H9 (cell line): ENCODE results near the gene TMEM140. TPM values are rescaled to one million over a fixed set of nuclear protein-coding genes. Genes with fewer than 3 reads are reported as not detected.
A peak's percentile ranks its signal among the peaks of the same experiment; 100 is the strongest.

Experiments
- DNase-seq: peaks from one replicate; pipeline ENCODE4 v3.0.0-alpha.2; 2017
- H2AFZ ChIP-seq: one replicate; pipeline ENCODE4 v1.6.1; 2013; ENCODE audit warnings: mild to moderate bottlenecking, low read length, control low read depth, moderate library complexity
- H2AK5ac ChIP-seq: 2 replicates; pipeline ENCODE4 v1.6.1; 2013; ENCODE audit warnings: low read length, control low read depth, mixed read lengths; ENCODE audit not compliant: insufficient read length
- H2BK120ac ChIP-seq: one replicate; pipeline ENCODE4 v1.6.1; 2013; ENCODE audit warnings: low read depth, mild to moderate bottlenecking, low read length, control low read depth, inconsistent platforms; ENCODE audit not compliant: poor library complexity, severe bottlenecking
- H2BK12ac ChIP-seq: 2 replicates; pipeline ENCODE4 v1.6.1; 2013; ENCODE audit warnings: low read length, control low read depth, mixed read lengths, low read depth; ENCODE audit not compliant: insufficient read length
- H2BK15ac ChIP-seq: 2 replicates; pipeline ENCODE4 v1.6.1; 2013; ENCODE audit warnings: low read depth, low read length, control low read depth
- H2BK20ac ChIP-seq: one replicate; pipeline ENCODE4 v1.6.1; 2013; ENCODE audit warnings: low read depth, mild to moderate bottlenecking, low read length, control low read depth, inconsistent platforms; ENCODE audit not compliant: poor library complexity, severe bottlenecking
- H2BK5ac ChIP-seq: 2 replicates; pipeline ENCODE4 v1.6.1; 2013; ENCODE audit warnings: low read length, control low read depth, mixed read lengths; ENCODE audit not compliant: insufficient read length
- H3K14ac ChIP-seq: 2 replicates; pipeline ENCODE4 v1.6.1; 2013; ENCODE audit warnings: low read length, control low read depth; ENCODE audit not compliant: insufficient read depth
- H3K18ac ChIP-seq: 2 replicates; pipeline ENCODE4 v1.6.1; 2013; ENCODE audit warnings: low read depth, mild to moderate bottlenecking, mixed read lengths, low read length, control low read depth; ENCODE audit not compliant: insufficient read length
- H3K23ac ChIP-seq: 2 replicates; pipeline ENCODE4 v1.6.1; 2013; ENCODE audit warnings: low read length, control low read depth, mixed read lengths, low read depth; ENCODE audit not compliant: insufficient read length
- H3K23me2 ChIP-seq: 2 replicates; pipeline ENCODE4 v1.6.1; 2013; ENCODE audit warnings: low read depth, mild to moderate bottlenecking, mixed read lengths, low read length, control low read depth; ENCODE audit not compliant: insufficient read length, poor library complexity, severe bottlenecking
- H3K27ac ChIP-seq: 2 replicates; pipeline ENCODE4 v1.5.1; 2013; ENCODE audit warnings: low read length, control low read depth, mixed read lengths, low read depth; ENCODE audit not compliant: insufficient read length
- H3K27me3 ChIP-seq: 2 replicates; pipeline ENCODE4 v1.6.1; 2013; ENCODE audit warnings: low read length, control low read depth, inconsistent platforms; ENCODE audit not compliant: insufficient read depth
- H3K4ac ChIP-seq: 2 replicates; pipeline ENCODE4 v1.6.1; 2013; ENCODE audit warnings: low read depth, mild to moderate bottlenecking, control low read depth, inconsistent platforms, low read length, moderate library complexity
- H3K4me1 ChIP-seq: 2 replicates; pipeline ENCODE4 v1.6.1; 2013; ENCODE audit warnings: low read length, control low read depth, inconsistent platforms; ENCODE audit not compliant: insufficient read depth
- H3K4me2 ChIP-seq: 2 replicates; pipeline ENCODE4 v1.6.1; 2013; ENCODE audit warnings: low read length, control low read depth, mixed read lengths; ENCODE audit not compliant: insufficient read length, insufficient read depth
- H3K56ac ChIP-seq: 2 replicates; pipeline ENCODE4 v1.6.1; 2013; ENCODE audit warnings: low read depth, mild to moderate bottlenecking, mixed read lengths, low read length, control low read depth; ENCODE audit not compliant: insufficient read length
- H3K79me1 ChIP-seq: 2 replicates; pipeline ENCODE4 v1.6.1; 2013; ENCODE audit warnings: low read depth, mild to moderate bottlenecking, moderate library complexity, low read length, control low read depth, inconsistent platforms; ENCODE audit not compliant: insufficient read depth, poor library complexity, severe bottlenecking
- H3K79me2 ChIP-seq: 2 replicates; pipeline ENCODE4 v1.6.1; 2013; ENCODE audit warnings: low read length, control low read depth, inconsistent platforms; ENCODE audit not compliant: insufficient read depth
- H3K9ac ChIP-seq: 2 replicates; pipeline ENCODE4 v1.6.1; 2013; ENCODE audit warnings: low read length, control low read depth, mixed read lengths; ENCODE audit not compliant: insufficient read length; ENCODE audit errors: extremely low read depth
- H3K9me3 ChIP-seq: one replicate; pipeline ENCODE4 v1.6.1; 2013; ENCODE audit warnings: low read depth, low read length, inconsistent platforms; ENCODE audit not compliant: control insufficient read depth
- H3T11ph ChIP-seq: one replicate; pipeline ENCODE4 v1.6.1; 2013; ENCODE audit warnings: mild to moderate bottlenecking, low read length, control low read depth, inconsistent platforms
- H4K20me1 ChIP-seq: one replicate; pipeline ENCODE4 v1.6.1; 2013; ENCODE audit not compliant: control insufficient read depth, insufficient read length, insufficient read depth
- H4K5ac ChIP-seq: 2 replicates; pipeline ENCODE4 v1.6.1; 2013; ENCODE audit warnings: low read depth, mild to moderate bottlenecking, mixed read lengths, low read length, control low read depth; ENCODE audit not compliant: insufficient read length
- H4K8ac ChIP-seq: replicated peaks from 2 replicates; pipeline ENCODE4 v1.6.1; 2013; ENCODE audit warnings: low read length, control low read depth, mixed read lengths, low read depth; ENCODE audit not compliant: insufficient read length
- H4K91ac ChIP-seq: 2 replicates; pipeline ENCODE4 v1.6.1; 2013; ENCODE audit warnings: low read depth, mild to moderate bottlenecking, moderate library complexity, mixed read lengths, low read length, control low read depth; ENCODE audit not compliant: insufficient read length
- H3K27ac Mint-ChIP-seq, 3 experiments: 2 replicates in 2 of 3; 3 replicates in 1 of 3; pipeline ENCODE4 v1.8.0; 2020 to 2021; ENCODE audit warnings: mixed read lengths in 3 of 3, mild to moderate bottlenecking in 1 of 3, moderate library complexity in 1 of 3
- H3K27me3 Mint-ChIP-seq: 2 replicates; pipeline ENCODE4 v1.8.0; 2021; ENCODE audit warnings: low read depth, mild to moderate bottlenecking, moderate library complexity, mixed read lengths
- H3K36me3 Mint-ChIP-seq, 3 experiments: 2 replicates in 2 of 3; 3 replicates in 1 of 3; pipeline ENCODE4 v1.8.0; 2020 to 2021; ENCODE audit warnings: low read depth in 3 of 3, mixed read lengths in 3 of 3; ENCODE audit not compliant: insufficient read depth in 1 of 3
- H3K4me1 Mint-ChIP-seq, 2 experiments: 2 replicates each; pipeline ENCODE4 v1.8.0; 2020; ENCODE audit warnings: mixed read lengths in 2 of 2
- H3K4me3 Mint-ChIP-seq, 2 experiments: 2 replicates in 1 of 2; 3 replicates in 1 of 2; pipeline ENCODE4 v1.8.0; 2020 to 2021; ENCODE audit warnings: mild to moderate bottlenecking in 2 of 2, mixed read lengths in 2 of 2, moderate library complexity in 1 of 2
- H3K9me3 Mint-ChIP-seq, 2 experiments: 2 replicates in 1 of 2; 3 replicates in 1 of 2; pipeline ENCODE4 v1.8.0; 2020; ENCODE audit warnings: mild to moderate bottlenecking in 2 of 2, mixed read lengths in 2 of 2, moderate library complexity in 1 of 2
- WGBS: extraction: QIAGEN DNeasy Blood & Tissue Kit; methylation state at CpG from one replicate; pipeline ENCODE4 v1.1.7; 2013; ENCODE audit warnings: missing lambda C conversion rate, low lambda C conversion rate, mixed read lengths; ENCODE audit not compliant: insufficient read length; ENCODE audit errors: extremely low coverage; 5-methylcytosine and 5-hydroxymethylcytosine counted together
- total RNA-seq: library from RNA; stranded (reverse); gene quantifications from 2 replicates; pipeline ENCODE4 v1.2.1, GENCODE V29; 2021
- TF ChIP-seq, protein P1 (sequence below): fragments of 200-600 bp; sonication (generic); conservative IDR thresholded peaks from 3 replicates; pipeline ENCODE4 v1.8.0; 2021; ENCODE audit warnings: antibody characterized with exemption, mild to moderate bottlenecking

TMEM140 gene
- total RNA-seq, 1 experiment from 2014 or later = not detected

DNA sequence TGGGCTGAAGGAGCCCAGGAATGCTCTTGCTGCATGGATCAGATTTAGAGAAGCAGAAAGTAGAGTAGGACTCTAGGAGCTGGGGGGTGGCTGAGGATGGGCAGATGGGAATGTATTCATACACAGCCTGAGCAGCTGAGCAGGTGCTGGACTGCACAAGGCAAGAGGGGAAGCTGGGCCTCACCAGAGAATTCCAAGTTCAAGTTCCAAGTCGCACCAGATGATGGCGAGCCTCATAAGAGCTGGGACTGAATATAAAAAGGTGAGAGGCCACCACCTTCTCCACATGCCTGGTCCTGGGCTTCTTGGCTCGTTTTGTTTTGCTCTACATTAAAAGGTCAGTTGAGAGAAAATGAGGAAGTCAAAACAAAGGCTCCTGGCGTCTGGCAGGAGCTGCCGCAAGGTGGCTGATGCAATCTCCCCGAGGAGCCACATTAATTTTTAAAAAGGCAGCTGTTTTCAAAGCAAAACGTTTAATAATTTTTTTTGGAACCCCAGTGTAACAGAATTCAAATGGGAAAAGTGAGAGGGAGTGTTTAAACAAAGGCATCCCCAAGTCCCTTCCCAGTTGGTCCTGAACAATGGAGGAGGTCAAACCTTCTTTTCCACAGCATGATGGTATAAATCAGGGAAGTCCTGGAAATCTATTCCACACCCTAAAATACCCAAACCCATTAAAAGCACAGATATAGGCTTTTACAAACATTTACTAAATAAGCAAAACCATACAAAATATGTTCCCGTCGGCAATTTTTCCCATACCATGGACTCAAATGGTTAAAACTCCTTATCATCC, 13.2 kb downstream of the TMEM140 start:
- H3K9ac ChIP-seq = no peak overlapping the region
- no peak overlapping the region for H3K4ac ChIP-seq
- peak overlapping the region; percentile 52 for H3K18ac ChIP-seq
- no peak overlapping the region for H3K23ac ChIP-seq
- H3K23me2 ChIP-seq = no peaks in the 10 kb centered on the region
- H4K20me1 ChIP-seq = no peaks in the 10 kb centered on the region
- peak overlapping the region; percentile 72 for H2BK120ac ChIP-seq
- no peak overlapping the region for H2AK5ac ChIP-seq
- H3K79me1 ChIP-seq = no peaks in the 10 kb centered on the region
- H3K27ac Mint-ChIP-seq = peak overlapping the region; percentile 78 to 82 (median 81); a peak in 6 of 7 replicates
- peaks cover 12 to 21% of the 10 kb centered on the region in 2 experiments for H3K4me1 Mint-ChIP-seq
- H3K56ac ChIP-seq = no peak overlapping the region
- H2BK15ac ChIP-seq = no peak overlapping the region; the same call in 1 of the 2 replicates
- no peak overlapping the region for H3K4me2 ChIP-seq
- H2BK12ac ChIP-seq = no peak overlapping the region
- TF ChIP-seq, protein P1, sequence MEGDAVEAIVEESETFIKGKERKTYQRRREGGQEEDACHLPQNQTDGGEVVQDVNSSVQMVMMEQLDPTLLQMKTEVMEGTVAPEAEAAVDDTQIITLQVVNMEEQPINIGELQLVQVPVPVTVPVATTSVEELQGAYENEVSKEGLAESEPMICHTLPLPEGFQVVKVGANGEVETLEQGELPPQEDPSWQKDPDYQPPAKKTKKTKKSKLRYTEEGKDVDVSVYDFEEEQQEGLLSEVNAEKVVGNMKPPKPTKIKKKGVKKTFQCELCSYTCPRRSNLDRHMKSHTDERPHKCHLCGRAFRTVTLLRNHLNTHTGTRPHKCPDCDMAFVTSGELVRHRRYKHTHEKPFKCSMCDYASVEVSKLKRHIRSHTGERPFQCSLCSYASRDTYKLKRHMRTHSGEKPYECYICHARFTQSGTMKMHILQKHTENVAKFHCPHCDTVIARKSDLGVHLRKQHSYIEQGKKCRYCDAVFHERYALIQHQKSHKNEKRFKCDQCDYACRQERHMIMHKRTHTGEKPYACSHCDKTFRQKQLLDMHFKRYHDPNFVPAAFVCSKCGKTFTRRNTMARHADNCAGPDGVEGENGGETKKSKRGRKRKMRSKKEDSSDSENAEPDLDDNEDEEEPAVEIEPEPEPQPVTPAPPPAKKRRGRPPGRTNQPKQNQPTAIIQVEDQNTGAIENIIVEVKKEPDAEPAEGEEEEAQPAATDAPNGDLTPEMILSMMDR = no peak
- peak overlapping the region; percentile 49 for H4K5ac ChIP-seq
- H4K8ac ChIP-seq = no peak overlapping the region
- peaks cover 4% of the 10 kb centered on the region; the same call in 1 of the 2 replicates for H3K4me1 ChIP-seq
- H3K9me3 Mint-ChIP-seq = peaks cover 38 to 46% of the 10 kb centered on the region in 2 experiments
- H2BK5ac ChIP-seq = no peak overlapping the region
- H3K14ac ChIP-seq = no peak overlapping the region
- H3K27me3 ChIP-seq = no peaks in the 10 kb centered on the region
- no peak overlapping the region for H2BK20ac ChIP-seq
- H3K9me3 ChIP-seq = no peaks in the 10 kb centered on the region
- peaks cover 64 to 91% (median 89%) of the 10 kb centered on the region in 3 experiments for H3K36me3 Mint-ChIP-seq
- no peak overlapping the region for H2AFZ ChIP-seq
- peaks cover 5% of the 10 kb centered on the region for H3K27me3 Mint-ChIP-seq
- no peak overlapping the region for H3T11ph ChIP-seq
- DNase-seq = no peak
- H3K27ac ChIP-seq = no peak overlapping the region
- no peak overlapping the region for H4K91ac ChIP-seq
- H3K4me3 Mint-ChIP-seq = no peak overlapping the region
- no peaks in the 10 kb centered on the region for H3K79me2 ChIP-seq
- no CpG with 5 or more reads among the region's 9 CpGs for WGBS
